Common myeloid progenitor, CD34-positive (primary cell): Measurements from ENCODE around the gene GDPD3.

Experiments used
- CTCF ChIA-PET: fragments of 350-600 bp; sonication (Branson Sonifier 250); formaldehyde crosslinking; loops from one replicate; lab custom pipeline; 2021; ENCODE audit warnings: antibody characterized with exemption; lab: Charles Lee
- POLR2A ChIA-PET: fragments of 350-600 bp; sonication (Branson Sonifier 250); formaldehyde crosslinking; loops from one replicate; lab custom pipeline; 2021; ENCODE audit warnings: antibody characterized with exemption; lab: Charles Lee
- DNase-seq, 3 donors: peaks; one replicate each; pipeline versions ENCODE4 v3.0.0 to v3.0.0-alpha.2; 2013
- H3K27ac ChIP-seq, 2 experiments: 1 replicate in 1 of 2; 2 replicates in 1 of 2; pipeline ENCODE4 v1.7.0; 2013; ENCODE audit warnings: inconsistent platforms in 2 of 2, low read length in 2 of 2, mild to moderate bottlenecking in 2 of 2, low read depth in 1 of 2, moderate library complexity in 1 of 2; ENCODE audit not compliant: severe bottlenecking in 2 of 2, insufficient read depth in 1 of 2, poor library complexity in 1 of 2
- H3K27me3 ChIP-seq, 5 experiments: replicated peaks in 2 of 5; 1 replicate in 3 of 5; 2 replicates in 2 of 5; pipeline versions ENCODE4 v1.6.1 to v1.7.0; 2013; ENCODE audit warnings: low read length in 4 of 5, mild to moderate bottlenecking in 2 of 5, moderate library complexity in 2 of 5, inconsistent platforms in 1 of 5; ENCODE audit not compliant: insufficient read depth in 5 of 5, control insufficient read depth in 4 of 5
- H3K36me3 ChIP-seq, 4 experiments: 1 replicate in 2 of 4; 2 replicates in 2 of 4; pipeline versions ENCODE4 v1.6.1 to v1.7.0; 2013; ENCODE audit warnings: low read length in 3 of 4, control low read depth in 1 of 4, mild to moderate bottlenecking in 1 of 4; ENCODE audit not compliant: control insufficient read depth in 4 of 4, insufficient read depth in 4 of 4
- H3K4me1 ChIP-seq, 4 experiments: 1 replicate in 3 of 4; 2 replicates in 1 of 4; pipeline versions ENCODE4 v1.6.1 to v1.7.1; 2013; ENCODE audit warnings: low read length in 3 of 4, mild to moderate bottlenecking in 3 of 4, control low read depth in 1 of 4, inconsistent platforms in 1 of 4, moderate library complexity in 1 of 4; ENCODE audit not compliant: control insufficient read depth in 4 of 4, insufficient read depth in 4 of 4; ENCODE audit errors: control extremely low read depth in 1 of 4
- H3K4me3 ChIP-seq, 7 experiments: 1 replicate in 4 of 7; 2 replicates in 3 of 7; pipeline versions ENCODE4 v1.5.1 to v1.7.0; 2013; ENCODE audit warnings: mild to moderate bottlenecking in 7 of 7, low read length in 6 of 7, moderate library complexity in 6 of 7, inconsistent platforms in 2 of 7, low read depth in 2 of 7, control low read depth in 1 of 7; ENCODE audit not compliant: insufficient read depth in 4 of 7, control insufficient read depth in 1 of 7; ENCODE audit errors: extremely low read depth in 1 of 7
- H3K9me3 ChIP-seq, 5 experiments: 1 replicate in 4 of 5; 2 replicates in 1 of 5; pipeline versions ENCODE4 v1.6.1 to v1.7.1; 2013; ENCODE audit warnings: low read length in 4 of 5, mild to moderate bottlenecking in 2 of 5, inconsistent platforms in 1 of 5, low read depth in 1 of 5, moderate library complexity in 1 of 5; ENCODE audit not compliant: control insufficient read depth in 4 of 5, insufficient read depth in 2 of 5; ENCODE audit errors: control extremely low read depth in 1 of 5
- WGBS: methylation state at CpG from one replicate; pipeline ENCODE4 v1.1.5; 2013; ENCODE audit not compliant: insufficient coverage; 5-methylcytosine and 5-hydroxymethylcytosine counted together

GDPD3 gene

DNA sequence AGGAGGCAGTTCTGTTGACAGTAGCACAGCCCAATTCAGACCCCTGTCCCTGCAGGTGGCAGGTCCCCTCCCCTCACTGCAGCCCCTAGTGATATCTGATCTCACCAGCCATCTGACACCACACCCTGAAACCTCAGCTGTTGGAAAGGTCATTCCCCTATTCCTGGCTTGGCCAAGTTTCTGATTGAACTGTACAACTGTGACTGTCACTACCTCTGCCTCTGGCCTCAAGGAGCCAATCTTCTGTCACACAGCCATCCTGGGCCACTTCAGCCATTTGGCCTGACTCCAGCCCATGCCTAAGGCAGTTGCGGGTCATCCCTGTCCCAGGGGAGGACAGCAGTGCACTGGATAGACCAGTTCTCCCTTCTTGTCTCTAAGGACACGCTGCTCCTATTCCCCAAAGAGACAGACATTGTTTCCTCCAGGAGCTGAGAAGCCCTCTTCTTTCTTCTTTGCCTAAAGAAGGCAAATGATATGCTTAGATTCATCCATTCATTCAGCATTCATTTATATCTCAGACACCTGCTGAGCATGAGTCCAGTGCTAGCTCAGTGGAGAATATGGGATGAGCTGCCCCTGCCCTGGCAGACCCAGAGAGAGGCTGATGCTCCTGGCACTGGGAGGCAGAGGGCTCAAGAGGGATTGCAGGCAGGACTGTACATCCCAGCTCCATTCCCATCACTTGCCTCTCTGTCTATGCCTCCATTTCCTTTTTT lies 52.3 kb downstream of the GDPD3 start:
- Histone ChIP-seq H3K36me3 (peaks cover 0 to 3% (median 1%) of the 10 kb centered on the region in 4 experiments), H3K27ac (no peak overlapping the region), H3K4me3 (no peak overlapping the region), H3K4me1 (peaks cover 0 to 21% (median 15%) of the 10 kb centered on the region in 4 experiments), H3K27me3 (no peaks in the 10 kb centered on the region), H3K9me3 (no peaks in the 10 kb centered on the region)
- ChIA-PET CTCF (interaction anchor here (1.3 kb wide), 1 partner anchor 19 kb away, joined by 3 read pairs; no protein-coding TSS in a partner anchor), POLR2A (no interaction called here)
- no peak for DNase-seq
- 100% methylated on average over 2 of the region's 2 CpGs for WGBS

DNA sequence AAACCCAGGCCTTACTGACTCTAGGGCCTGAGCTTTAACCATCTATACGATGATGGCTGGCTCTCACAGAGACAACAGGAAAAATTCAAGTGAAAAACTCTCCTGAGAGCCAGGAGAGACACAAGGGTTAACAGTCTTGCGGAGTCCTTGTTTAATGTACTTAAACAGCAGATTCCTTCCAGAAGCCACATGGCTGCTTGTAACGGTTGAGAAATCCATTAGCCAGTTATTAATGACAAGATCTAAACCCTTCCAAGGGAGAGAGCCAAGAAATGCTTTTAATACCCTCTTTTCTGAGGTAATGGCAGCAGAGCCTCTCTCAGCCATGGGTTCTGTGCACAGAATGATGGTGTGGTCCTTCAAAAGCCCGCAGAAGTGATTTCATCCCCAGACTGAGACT lies 53.0 kb downstream of the GDPD3 start:
- H3K27ac ChIP-seq: no peak overlapping the region
- no peaks in the 10 kb centered on the region for H3K27me3 ChIP-seq
- WGBS: 96% methylated on average over 4 of the region's 4 CpGs
- CTCF ChIA-PET: interaction anchor here (0.5 to 8.5 kb wide), 3 partner anchors 18 to 186 kb away, joined by 3 to 76 read pairs (median 4); no protein-coding TSS in a partner anchor
- POLR2A ChIA-PET: no interaction called here
- H3K4me1 ChIP-seq: peaks cover 0 to 21% (median 15%) of the 10 kb centered on the region in 4 experiments
- H3K36me3 ChIP-seq: peaks cover 0 to 3% (median 1%) of the 10 kb centered on the region in 4 experiments
- H3K4me3 ChIP-seq: no peak overlapping the region
- no peaks in the 10 kb centered on the region for H3K9me3 ChIP-seq
- DNase-seq: no peak

- 17% methylated on average over 6 of the region's 10 CpGs for WGBS
- CTCF ChIA-PET: interaction anchor here (0.9 to 8.5 kb wide), 11 partner anchors 8 to 248 kb away, joined by 3 to 76 read pairs (median 6); partner anchors contain the start of genes ALDOA, C16orf92, TBX6 and TLCD3B
- H3K36me3 ChIP-seq: peaks cover 0 to 3% (median 1%) of the 10 kb centered on the region in 4 experiments
- peak; percentile 48 to 58 (median 51) for DNase-seq
- POLR2A ChIA-PET: interaction anchor here (1.2 kb wide), 1 partner anchor 10 kb away, joined by 11 read pairs; the partner anchor contains the start of gene ALDOA
- H3K9me3 ChIP-seq: no peaks in the 10 kb centered on the region
- no peaks in the 10 kb centered on the region for H3K27me3 ChIP-seq
- H3K27ac ChIP-seq: no peak overlapping the region
- no peak overlapping the region for H3K4me3 ChIP-seq
- peaks cover 0 to 22% (median 12%) of the 10 kb centered on the region in 4 experiments for H3K4me1 ChIP-seq
These were observed 58.3 kb downstream of the GDPD3 start for GRCh38 chr16:30054959-30055553.
